A549 (cell line): ENCODE data around the gene AGBL4. TPM values are rescaled to one million over a fixed set of nuclear protein-coding genes. Genes with fewer than 3 reads are reported as not detected.

Experiments used
- ATAC-seq, 2 experiments: fragments of 200-7000 bp in 1 of 2; fragments of >200 bp in 1 of 2; cut with Nextera tagmentation in 1 of 2; cut with Tn5 transposase in 1 of 2; 3 replicates each; pipeline versions ENCODE4 v1.8.0 to v1.9.1; 2018 to 2020; ENCODE audit warnings: mild to moderate bottlenecking in 1 of 2, moderate library complexity in 1 of 2
- CTCF ChIA-PET: fragments of 300-600 bp; sonication (Branson Sonifier 250); formaldehyde crosslinking; extraction: SDS; loops from one replicate; lab custom pipeline; 2021; ENCODE audit warnings: antibody characterized with exemption, inconsistent platforms; lab: Yijun Ruan, JAX
- POLR2A ChIA-PET: fragments of 350-600 bp; formaldehyde crosslinking; extraction: SDS; loops from one replicate; lab custom pipeline; 2021; ENCODE audit warnings: antibody characterized with exemption, inconsistent platforms; lab: Yijun Ruan, JAX
- DNase-seq, 2 experiments: peaks; one replicate each; pipeline versions ENCODE4 v3.0.0 to v3.0.0-alpha.2; 2011 to 2016; ENCODE audit warnings: low read depth in 1 of 2, low spot score in 1 of 2
- FAIRE-seq: peaks from 2 replicates; lab custom pipeline; 2011; peaks lifted over from hg19 to GRCh38; lab: Jason Lieb, UNC
- H3K27ac ChIP-seq, 2 experiments: fragments of >200 bp; sonication (Bioruptor Twin); formaldehyde crosslinking; 3 replicates each; pipeline ENCODE4 v1.5.1; 2016 to 2017
- H3K4me1 ChIP-seq: fragments of >200 bp; sonication (Bioruptor Twin); formaldehyde crosslinking; 3 replicates; pipeline ENCODE4 v1.6.1; 2016
- H3K4me2 ChIP-seq: fragments of >200 bp; sonication (Bioruptor Twin); formaldehyde crosslinking; 3 replicates; pipeline ENCODE4 v1.6.1; 2016
- H3K4me3 ChIP-seq: fragments of >200 bp; sonication (Bioruptor Twin); formaldehyde crosslinking; 3 replicates; pipeline ENCODE4 v1.5.1; 2016
- H3K9me3 ChIP-seq: fragments of >200 bp; sonication (Bioruptor Twin); formaldehyde crosslinking; 3 replicates; pipeline ENCODE4 v1.6.1; 2016
- CBX2 ChIP-seq: fragments of 200-600 bp; sonication (generic); IDR thresholded peaks from 2 replicates; pipeline ENCODE4 v1.6.1; 2016; ENCODE audit warnings: low read depth, mild to moderate bottlenecking, borderline replicate concordance
- CEBPB ChIP-seq, 2 experiments: fragments of >200 bp in 1 of 2; sonication (Bioruptor Twin) in 1 of 2; formaldehyde crosslinking in 1 of 2; IDR thresholded peaks; 2 replicates each; pipeline ENCODE4 v1.6.1; 2012 to 2016
- CTCF ChIP-seq: fragments of >200 bp; sonication (Bioruptor Twin); formaldehyde crosslinking; IDR thresholded peaks from 3 replicates; pipeline ENCODE4 v1.5.1; 2016
- EHMT2 ChIP-seq: fragments of 200-600 bp; sonication (generic); IDR thresholded peaks from 2 replicates; pipeline ENCODE4 v1.6.1; 2016; ENCODE audit warnings: antibody characterized with exemption, low read depth, mild to moderate bottlenecking, moderate library complexity
- EP300 ChIP-seq, 2 experiments: fragments of >200 bp; sonication (Bioruptor Twin); formaldehyde crosslinking; IDR thresholded peaks; 2 replicates in 1 of 2; 3 replicates in 1 of 2; pipeline ENCODE4 v1.6.1; 2016 to 2017
- FOSB ChIP-seq: fragments of 250-450 bp; sonication (Bioruptor Pico); IDR thresholded peaks from 2 replicates; pipeline ENCODE4 v1.5.0; 2020; ENCODE audit warnings: mild to moderate bottlenecking, moderate library complexity
- HES2 ChIP-seq: fragments of >200 bp; sonication (Bioruptor Twin); formaldehyde crosslinking; IDR thresholded peaks from 2 replicates; pipeline ENCODE4 v1.6.1; 2016
- HEYL ChIP-seq: fragments of 250-450 bp; sonication (Bioruptor Pico); IDR thresholded peaks from 2 replicates; pipeline ENCODE4 v1.8.0; 2021; ENCODE audit warnings: mild to moderate bottlenecking, moderate library complexity
- HOXB5 ChIP-seq: fragments of 250-450 bp; sonication (Bioruptor Pico); IDR thresholded peaks from 2 replicates; pipeline ENCODE4 v1.5.0; 2020; ENCODE audit warnings: mild to moderate bottlenecking, moderate library complexity
- KDM1A ChIP-seq: fragments of 200-600 bp; sonication (generic); IDR thresholded peaks from 2 replicates; pipeline ENCODE4 v1.6.1; 2016; ENCODE audit warnings: low read depth, mild to moderate bottlenecking
- MAFK ChIP-seq: fragments of 450-650 bp; IDR thresholded peaks from 2 replicates; pipeline ENCODE4 v1.6.1; 2014; ENCODE audit not compliant: partially characterized antibody
- MAZ ChIP-seq: fragments of 150-350 bp; IDR thresholded peaks from 2 replicates; pipeline ENCODE4 v1.6.1; 2014; ENCODE audit warnings: antibody characterized with exemption, low read depth, low read length, borderline replicate concordance
- NFE2L2 ChIP-seq: fragments of 150-350 bp; conservative IDR thresholded peaks from 2 replicates; pipeline ENCODE4 v1.6.1; 2014; ENCODE audit warnings: low read length
- NPAS2 ChIP-seq: fragments of 250-450 bp; sonication (Bioruptor Pico); IDR thresholded peaks from 2 replicates; pipeline ENCODE4 v1.8.0; 2022; ENCODE audit warnings: mild to moderate bottlenecking, moderate library complexity, borderline replicate concordance
- NR3C1 ChIP-seq: fragments of >200 bp; sonication (Bioruptor Twin); formaldehyde crosslinking; IDR thresholded peaks from 3 replicates; pipeline ENCODE4 v1.6.1; 2017
- PHF8 ChIP-seq: fragments of 200-600 bp; sonication (generic); IDR thresholded peaks from 2 replicates; pipeline ENCODE4 v1.6.1; 2016; ENCODE audit warnings: low read depth, mild to moderate bottlenecking, antibody characterized with exemption, moderate library complexity, borderline replicate concordance
- RFX5 ChIP-seq: fragments of 450-650 bp; IDR thresholded peaks from 2 replicates; pipeline ENCODE4 v1.7.1; 2014; ENCODE audit warnings: antibody characterized with exemption, mild to moderate bottlenecking, moderate library complexity
- RNF2 ChIP-seq: fragments of 200-600 bp; sonication (generic); IDR thresholded peaks from 2 replicates; pipeline ENCODE4 v1.6.1; 2016; ENCODE audit warnings: low read depth, mild to moderate bottlenecking, antibody characterized with exemption, moderate library complexity, borderline replicate concordance
- SMC3 ChIP-seq: fragments of >200 bp; sonication (Bioruptor Twin); formaldehyde crosslinking; IDR thresholded peaks from 3 replicates; pipeline ENCODE4 v1.6.1; 2018; ENCODE audit warnings: inconsistent platforms
- SREBF2 ChIP-seq: fragments of 450-650 bp; IDR thresholded peaks from 2 replicates; pipeline ENCODE4 v1.6.1; 2014; ENCODE audit warnings: mild to moderate bottlenecking, moderate library complexity
- TP53 ChIP-seq: fragments of 250-450 bp; sonication (Bioruptor Pico); IDR thresholded peaks from 2 replicates; pipeline ENCODE4 v1.5.0; 2021; ENCODE audit warnings: mild to moderate bottlenecking, moderate library complexity
- ZSCAN20 ChIP-seq: fragments of 250-450 bp; sonication (Bioruptor Pico); IDR thresholded peaks from 2 replicates; pipeline ENCODE4 v1.8.0; 2022; ENCODE audit warnings: mild to moderate bottlenecking, moderate library complexity
- WGBS: methylation state at CpG from one replicate; pipeline ENCODE4 v1.1.6; 2017; ENCODE audit errors: missing lambda C conversion rate; 5-methylcytosine and 5-hydroxymethylcytosine counted together
- polyA plus RNA-seq, 4 experiments: library from polyadenylated mRNA; depleted of rRNA in 3 of 4; stranded (reverse); fragments of >200 nt; fragmentation: RNase III in 1 of 4; extraction: RNeasy Plus Mini Kit Qiagen cat#74134 plus additional on column Dnase treatment in 1 of 4; gene quantifications; 2 replicates in 3 of 4; 3 replicates in 1 of 4; pipeline ENCODE4 v1.2.3, GENCODE V29; 2011 to 2017
- TF ChIP-seq, protein P1 (sequence below): IDR thresholded peaks from 2 replicates; pipeline ENCODE4 v1.6.1; 2012
- TF ChIP-seq, protein P2 (sequence below): fragments of 150-350 bp; IDR thresholded peaks from 2 replicates; pipeline ENCODE4 v1.6.1; 2014; ENCODE audit warnings: low read depth, mild to moderate bottlenecking, low read length
- TF ChIP-seq, protein P3 (sequence below): fragments of 250-450 bp; sonication (Bioruptor Pico); IDR thresholded peaks from 2 replicates; pipeline ENCODE4 v1.5.0; 2021; ENCODE audit warnings: mild to moderate bottlenecking, moderate library complexity, borderline replicate concordance

Gene AGBL4
- polyA plus RNA-seq, 2 of the 4 experiments (the other 2 are of a cell fraction), result not detected

DNA sequence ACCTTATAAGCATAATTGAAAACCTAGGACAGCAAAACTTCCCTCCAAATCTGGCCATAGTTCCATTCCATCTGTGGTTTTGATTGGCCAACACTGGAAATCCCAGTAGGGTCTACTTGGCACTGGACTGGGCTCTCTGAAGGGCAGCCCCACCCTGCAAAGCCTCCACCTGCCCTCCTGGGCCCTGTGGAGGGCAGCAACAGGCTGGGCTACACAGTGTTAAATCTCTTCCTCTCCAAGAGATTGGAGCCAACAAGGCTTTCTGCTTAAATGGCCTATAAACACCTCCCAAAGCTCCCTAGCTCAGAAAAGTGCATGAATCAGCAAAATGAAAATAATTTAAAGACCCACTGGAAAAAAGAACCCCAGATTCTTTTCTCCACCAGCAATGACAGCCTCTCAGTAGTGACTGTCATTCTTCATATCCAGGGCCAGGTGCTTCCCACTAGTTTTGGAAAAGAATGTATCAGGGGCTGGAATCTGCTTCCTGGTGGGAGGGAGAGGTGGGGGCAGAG lies 1305.6 kb downstream of the AGBL4 start:
- DNase-seq (no peak), ATAC-seq (no peak)
- Histone ChIP-seq H3K4me3 (no peak overlapping the region), H3K4me1 (no peaks in the 10 kb centered on the region), H3K27ac (no peak overlapping the region)
- CTCF ChIA-PET, result no interaction called here
- no peak for TF ChIP-seq RNF2
- no peak for TF ChIP-seq HEYL (CRISPR knock-in tag)
- TF ChIP-seq TP53, result no peak
- TF ChIP-seq CEBPB (IDR thresholded peaks at IDR 0.05), result no peak
- TF ChIP-seq, all 56 proteins: peak for 0
- H3K9me3 ChIP-seq, result no peaks in the 10 kb centered on the region
- H3K4me2 ChIP-seq, result no peak overlapping the region
- FAIRE-seq, result no peak
- POLR2A ChIA-PET, result no interaction called here

DNA sequence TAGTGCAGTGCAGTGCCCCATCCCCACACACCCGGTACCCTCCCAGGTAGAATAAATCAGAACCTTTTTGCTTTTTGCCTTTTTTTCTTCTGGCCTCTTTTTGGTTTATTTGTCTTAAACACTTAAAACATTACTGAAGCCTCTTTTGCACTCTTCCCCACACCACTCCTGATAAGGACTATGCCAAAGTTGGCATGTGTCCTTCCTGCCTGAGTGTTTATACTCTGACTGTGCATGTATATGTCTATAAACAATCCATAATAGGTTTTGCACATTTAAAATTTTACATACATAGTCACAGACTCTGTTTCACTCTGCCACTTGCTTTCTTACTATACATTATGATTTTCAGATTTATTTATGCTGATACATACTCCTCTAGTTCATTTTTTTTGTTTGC lies 1306.7 kb downstream of the AGBL4 start:
- CTCF ChIA-PET, result no interaction called here

DNA sequence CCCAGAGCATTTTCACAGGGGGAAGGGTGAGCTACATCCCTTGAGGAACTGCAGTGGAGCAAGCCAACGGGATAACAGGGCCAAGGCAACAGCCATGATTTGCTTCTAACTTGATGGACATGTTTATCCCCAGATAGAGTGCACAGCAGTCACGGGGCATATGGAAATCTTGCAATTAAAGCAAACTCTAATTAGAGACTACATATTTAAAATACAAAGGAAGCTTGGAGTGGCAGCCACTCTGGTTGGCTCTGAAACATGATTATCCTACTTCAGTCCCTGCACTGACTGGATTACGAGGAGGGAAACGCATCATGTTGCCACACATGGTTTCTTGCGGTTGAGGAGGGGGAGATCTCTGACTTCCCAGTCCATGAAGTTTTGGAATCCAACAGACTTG lies 1307.8 kb downstream of the AGBL4 start:
- CTCF ChIA-PET, result no interaction called here
- H3K4me2 ChIP-seq, result no peak overlapping the region
- H3K27ac ChIP-seq, result no peak overlapping the region
- no peaks in the 10 kb centered on the region for H3K9me3 ChIP-seq
- no peak for ATAC-seq
- H3K4me3 ChIP-seq, result no peak overlapping the region
- 56% methylated on average over 5 of the region's 5 CpGs for WGBS
- POLR2A ChIA-PET, result no interaction called here
- DNase-seq, result no peak
- FAIRE-seq, result no peak
- H3K4me1 ChIP-seq, result no peaks in the 10 kb centered on the region
- TF ChIP-seq RFX5 (no peak), NR3C1 (no peak), NPAS2 (CRISPR knock-in tag) (no peak), EHMT2 (no peak), RNF2 (no peak), ZSCAN20 (no peak), MAFK (no peak), KDM1A (no peak), NFE2L2 (no peak), EP300 (IDR thresholded peaks at IDR 0.05) (no peak)

More for the DNA sequence above, 1306.7 kb downstream of the AGBL4 start:
- H3K4me3 ChIP-seq, result no peak overlapping the region
- WGBS, result 92% methylated on average over 1 of the region's 1 CpG
- TF ChIP-seq RFX5 (no peak), CEBPB (IDR thresholded peaks at IDR 0.05) (no peak), SREBF2 (no peak), KDM1A (no peak), CBX2 (no peak), HOXB5 (CRISPR knock-in tag) (no peak), MAZ (no peak)
- POLR2A ChIA-PET, result no interaction called here
- ATAC-seq (no peak), DNase-seq (no peak), FAIRE-seq (no peak)
- H3K4me2 ChIP-seq, result no peak overlapping the region
- no peaks in the 10 kb centered on the region for H3K4me1 ChIP-seq
- H3K27ac ChIP-seq, result no peak overlapping the region
- no peaks in the 10 kb centered on the region for H3K9me3 ChIP-seq

DNA sequence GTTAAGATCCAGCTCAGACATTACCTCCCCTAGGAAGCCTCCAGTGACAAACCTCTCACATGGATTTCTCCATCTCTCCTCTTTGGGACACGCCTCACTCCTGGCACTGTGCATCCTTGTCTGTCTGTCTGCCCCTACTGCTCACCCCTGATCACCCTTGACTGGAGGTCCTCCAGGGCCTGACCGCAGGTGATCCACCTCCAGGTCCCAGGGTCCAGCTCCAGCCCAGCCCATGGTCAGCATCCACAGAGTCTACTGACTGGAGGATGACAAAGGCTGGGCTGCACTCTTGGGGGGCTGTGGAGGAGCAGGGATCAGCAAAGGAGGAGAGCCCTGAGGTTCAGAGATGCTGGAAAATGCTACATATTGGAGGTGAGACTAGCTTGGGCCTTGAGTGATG lies 1312.8 kb downstream of the AGBL4 start:
- TF ChIP-seq SREBF2, result no peak
- no peak for TF ChIP-seq CEBPB (IDR thresholded peaks at IDR 0.05)
- TF ChIP-seq, protein P1, sequence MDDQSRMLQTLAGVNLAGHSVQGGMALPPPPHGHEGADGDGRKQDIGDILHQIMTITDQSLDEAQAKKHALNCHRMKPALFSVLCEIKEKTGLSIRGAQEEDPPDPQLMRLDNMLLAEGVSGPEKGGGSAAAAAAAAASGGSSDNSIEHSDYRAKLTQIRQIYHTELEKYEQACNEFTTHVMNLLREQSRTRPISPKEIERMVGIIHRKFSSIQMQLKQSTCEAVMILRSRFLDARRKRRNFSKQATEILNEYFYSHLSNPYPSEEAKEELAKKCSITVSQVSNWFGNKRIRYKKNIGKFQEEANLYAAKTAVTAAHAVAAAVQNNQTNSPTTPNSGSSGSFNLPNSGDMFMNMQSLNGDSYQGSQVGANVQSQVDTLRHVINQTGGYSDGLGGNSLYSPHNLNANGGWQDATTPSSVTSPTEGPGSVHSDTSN, result no peak
- TF ChIP-seq HES2, result no peak
- no peak for TF ChIP-seq CTCF
- TF ChIP-seq PHF8, result no peak
- TF ChIP-seq FOSB (CRISPR knock-in tag), result no peak
- TF ChIP-seq RNF2, result no peak
- no peak for TF ChIP-seq NPAS2 (CRISPR knock-in tag)
- TF ChIP-seq SMC3, result no peak
- TF ChIP-seq, protein P2, sequence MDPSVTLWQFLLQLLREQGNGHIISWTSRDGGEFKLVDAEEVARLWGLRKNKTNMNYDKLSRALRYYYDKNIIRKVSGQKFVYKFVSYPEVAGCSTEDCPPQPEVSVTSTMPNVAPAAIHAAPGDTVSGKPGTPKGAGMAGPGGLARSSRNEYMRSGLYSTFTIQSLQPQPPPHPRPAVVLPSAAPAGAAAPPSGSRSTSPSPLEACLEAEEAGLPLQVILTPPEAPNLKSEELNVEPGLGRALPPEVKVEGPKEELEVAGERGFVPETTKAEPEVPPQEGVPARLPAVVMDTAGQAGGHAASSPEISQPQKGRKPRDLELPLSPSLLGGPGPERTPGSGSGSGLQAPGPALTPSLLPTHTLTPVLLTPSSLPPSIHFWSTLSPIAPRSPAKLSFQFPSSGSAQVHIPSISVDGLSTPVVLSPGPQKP, result no peak
- TF ChIP-seq KDM1A, result no peak
- TF ChIP-seq, protein P3, sequence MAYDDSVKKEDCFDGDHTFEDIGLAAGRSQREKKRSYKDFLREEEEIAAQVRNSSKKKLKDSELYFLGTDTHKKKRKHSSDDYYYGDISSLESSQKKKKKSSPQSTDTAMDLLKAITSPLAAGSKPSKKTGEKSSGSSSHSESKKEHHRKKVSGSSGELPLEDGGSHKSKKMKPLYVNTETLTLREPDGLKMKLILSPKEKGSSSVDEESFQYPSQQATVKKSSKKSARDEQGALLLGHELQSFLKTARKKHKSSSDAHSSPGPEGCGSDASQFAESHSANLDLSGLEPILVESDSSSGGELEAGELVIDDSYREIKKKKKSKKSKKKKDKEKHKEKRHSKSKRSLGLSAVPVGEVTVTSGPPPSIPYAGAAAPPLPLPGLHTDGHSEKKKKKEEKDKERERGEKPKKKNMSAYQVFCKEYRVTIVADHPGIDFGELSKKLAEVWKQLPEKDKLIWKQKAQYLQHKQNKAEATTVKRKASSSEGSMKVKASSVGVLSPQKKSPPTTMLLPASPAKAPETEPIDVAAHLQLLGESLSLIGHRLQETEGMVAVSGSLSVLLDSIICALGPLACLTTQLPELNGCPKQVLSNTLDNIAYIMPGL, result no peak
- no peak for FAIRE-seq
- ChIA-PET POLR2A (no interaction called here), CTCF (interaction anchor here (1.6 kb wide), 1 partner anchor 34 kb away, joined by 8 read pairs; no protein-coding TSS in a partner anchor)
- no peak for ATAC-seq
- WGBS, result 55% methylated on average over 2 of the region's 2 CpGs
- no peak for DNase-seq
- Histone ChIP-seq H3K27ac (no peak overlapping the region), H3K4me2 (no peak overlapping the region), H3K4me3 (no peak overlapping the region), H3K9me3 (no peaks in the 10 kb centered on the region), H3K4me1 (no peaks in the 10 kb centered on the region)
